ENCODE measurements around the gene FHL2.

FHL2 gene

DNA sequence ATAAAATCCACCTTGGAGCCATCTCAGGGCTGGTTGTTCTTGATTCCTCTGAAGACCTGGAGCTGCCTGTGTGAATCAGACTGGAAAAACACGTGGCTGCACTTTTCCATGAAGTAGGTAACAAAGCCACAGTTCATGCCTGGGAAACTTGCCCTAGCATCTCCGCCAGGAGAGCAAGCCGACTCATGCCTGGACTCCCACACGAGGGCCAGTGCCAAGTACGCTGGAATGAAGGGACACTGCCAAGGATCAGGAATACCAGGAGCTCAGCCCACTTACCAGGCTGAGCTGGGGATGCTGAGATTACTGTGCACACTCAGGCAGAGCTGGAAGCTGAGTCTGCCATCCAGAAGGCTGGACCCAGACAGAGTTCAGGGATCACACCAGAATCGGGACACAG lies 10.9 kb upstream of the FHL2 start:
- no peaks in the 10 kb centered on the region for H4K20me1 ChIP-seq (ENCODE audit: insufficient read depth)
- no peak overlapping the region for H3K4me2 ChIP-seq
- H3K79me2 ChIP-seq (ENCODE audit: insufficient read depth, low read depth), result no peaks in the 10 kb centered on the region
- TF ChIP-seq, protein P1, sequence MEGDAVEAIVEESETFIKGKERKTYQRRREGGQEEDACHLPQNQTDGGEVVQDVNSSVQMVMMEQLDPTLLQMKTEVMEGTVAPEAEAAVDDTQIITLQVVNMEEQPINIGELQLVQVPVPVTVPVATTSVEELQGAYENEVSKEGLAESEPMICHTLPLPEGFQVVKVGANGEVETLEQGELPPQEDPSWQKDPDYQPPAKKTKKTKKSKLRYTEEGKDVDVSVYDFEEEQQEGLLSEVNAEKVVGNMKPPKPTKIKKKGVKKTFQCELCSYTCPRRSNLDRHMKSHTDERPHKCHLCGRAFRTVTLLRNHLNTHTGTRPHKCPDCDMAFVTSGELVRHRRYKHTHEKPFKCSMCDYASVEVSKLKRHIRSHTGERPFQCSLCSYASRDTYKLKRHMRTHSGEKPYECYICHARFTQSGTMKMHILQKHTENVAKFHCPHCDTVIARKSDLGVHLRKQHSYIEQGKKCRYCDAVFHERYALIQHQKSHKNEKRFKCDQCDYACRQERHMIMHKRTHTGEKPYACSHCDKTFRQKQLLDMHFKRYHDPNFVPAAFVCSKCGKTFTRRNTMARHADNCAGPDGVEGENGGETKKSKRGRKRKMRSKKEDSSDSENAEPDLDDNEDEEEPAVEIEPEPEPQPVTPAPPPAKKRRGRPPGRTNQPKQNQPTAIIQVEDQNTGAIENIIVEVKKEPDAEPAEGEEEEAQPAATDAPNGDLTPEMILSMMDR (conservative IDR thresholded peaks at IDR 0.05; ENCODE audit: low read depth, low read length), result no peak
- no peak overlapping the region for H3K27ac ChIP-seq
- no peaks in the 10 kb centered on the region for H3K27me3 ChIP-seq (ENCODE audit: insufficient read depth, low read depth)
- H3K4me1 ChIP-seq (ENCODE audit: low read depth, poor library complexity, severe bottlenecking), result no peaks in the 10 kb centered on the region
- no peak overlapping the region for H2AFZ ChIP-seq (ENCODE audit: low read depth)
- H3K9ac ChIP-seq, result no peak overlapping the region
- H3K4me3 ChIP-seq (IDR thresholded peaks at IDR 0.05; ENCODE audit: insufficient read depth, low read depth, low read length), result no peak overlapping the region
- no peaks in the 10 kb centered on the region for H3K36me3 ChIP-seq (ENCODE audit: insufficient read depth)

DNA sequence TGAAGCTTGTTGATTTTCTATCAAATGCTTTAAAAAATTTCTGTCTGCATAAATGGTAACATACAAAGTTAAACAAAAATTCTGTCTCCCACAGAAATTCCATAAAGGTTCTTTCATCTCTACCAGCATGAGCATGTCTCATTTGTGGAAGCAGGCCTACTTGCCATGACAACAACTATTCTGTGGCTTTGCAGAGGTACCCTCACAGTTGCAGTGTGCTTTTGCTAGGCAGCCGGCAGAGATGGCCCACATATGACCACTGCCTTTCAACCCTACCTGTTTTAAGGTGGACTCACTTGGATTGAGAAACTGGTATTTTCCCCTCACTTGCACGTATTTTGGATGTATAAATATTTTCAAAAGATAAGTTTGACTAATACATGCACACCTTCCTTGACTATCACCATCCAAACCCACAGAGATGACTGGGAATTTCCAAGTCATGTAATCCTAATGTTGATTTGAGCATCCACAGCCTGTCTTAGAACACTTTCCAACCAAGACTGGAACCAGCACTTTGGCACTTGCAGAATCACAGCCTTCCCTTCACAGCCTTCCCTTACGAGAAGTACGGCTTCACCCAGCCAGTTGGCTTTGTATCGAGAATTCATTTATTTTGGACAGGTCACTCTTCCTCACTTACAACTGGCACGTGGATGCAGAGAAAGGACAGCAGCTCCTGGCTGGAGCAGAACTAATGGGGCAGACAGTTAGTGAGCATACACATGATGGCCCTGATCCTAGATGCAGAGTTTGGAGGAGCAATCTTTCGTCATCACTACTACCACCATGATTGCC lies 9.3 kb upstream of the FHL2 start:
- no peaks in the 10 kb centered on the region for H3K27me3 ChIP-seq (ENCODE audit: insufficient read depth, low read depth)
- no peak overlapping the region for H3K9ac ChIP-seq
- no peaks in the 10 kb centered on the region for H3K36me3 ChIP-seq (ENCODE audit: insufficient read depth)
- H3K27ac ChIP-seq, result no peak overlapping the region
- no peak overlapping the region for H2AFZ ChIP-seq (ENCODE audit: low read depth)
- no peaks in the 10 kb centered on the region for H4K20me1 ChIP-seq (ENCODE audit: insufficient read depth)
- no peaks in the 10 kb centered on the region for H3K4me1 ChIP-seq (ENCODE audit: low read depth, poor library complexity, severe bottlenecking)
- H3K79me2 ChIP-seq (ENCODE audit: insufficient read depth, low read depth), result no peaks in the 10 kb centered on the region
- no peak overlapping the region for H3K4me3 ChIP-seq (IDR thresholded peaks at IDR 0.05; ENCODE audit: insufficient read depth, low read depth, low read length)
- TF ChIP-seq, protein P1 (conservative IDR thresholded peaks at IDR 0.05; ENCODE audit: low read depth, low read length), result no peak
- H3K4me2 ChIP-seq, result no peak overlapping the region

DNA sequence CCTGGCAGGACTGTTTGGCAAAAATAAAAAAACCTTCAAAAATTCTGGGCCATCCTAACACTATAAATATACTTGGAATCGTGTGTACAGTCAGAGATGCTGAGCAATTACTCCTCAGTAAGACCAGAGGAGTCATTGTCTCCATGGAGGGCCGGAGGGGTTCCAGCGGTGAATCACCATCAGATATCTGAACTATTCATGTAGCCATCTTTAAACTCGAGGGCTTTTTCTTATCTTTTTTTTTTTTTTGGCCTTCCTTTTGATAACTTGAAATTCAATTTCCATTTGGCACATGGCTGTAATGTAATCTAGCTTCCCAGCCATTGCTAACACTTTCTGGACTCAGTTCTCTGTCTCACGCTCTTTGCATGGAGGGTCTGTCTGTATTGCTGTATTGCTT lies 7.4 kb upstream of the FHL2 start:
- no peak overlapping the region for H2AFZ ChIP-seq (ENCODE audit: low read depth)
- H3K4me1 ChIP-seq (ENCODE audit: low read depth, poor library complexity, severe bottlenecking), result no peaks in the 10 kb centered on the region
- H3K4me3 ChIP-seq (IDR thresholded peaks at IDR 0.05; ENCODE audit: insufficient read depth, low read depth, low read length), result no peak overlapping the region
- TF ChIP-seq, protein P1 (conservative IDR thresholded peaks at IDR 0.05; ENCODE audit: low read depth, low read length), result no peak
- no peak overlapping the region for H3K9ac ChIP-seq
- H3K36me3 ChIP-seq (ENCODE audit: insufficient read depth), result no peaks in the 10 kb centered on the region
- H3K27ac ChIP-seq, result no peak overlapping the region
- H3K27me3 ChIP-seq (ENCODE audit: insufficient read depth, low read depth), result no peaks in the 10 kb centered on the region
- H3K4me2 ChIP-seq, result no peak overlapping the region
- no peaks in the 10 kb centered on the region for H4K20me1 ChIP-seq (ENCODE audit: insufficient read depth)
- H3K79me2 ChIP-seq (ENCODE audit: insufficient read depth, low read depth), result no peaks in the 10 kb centered on the region

DNA sequence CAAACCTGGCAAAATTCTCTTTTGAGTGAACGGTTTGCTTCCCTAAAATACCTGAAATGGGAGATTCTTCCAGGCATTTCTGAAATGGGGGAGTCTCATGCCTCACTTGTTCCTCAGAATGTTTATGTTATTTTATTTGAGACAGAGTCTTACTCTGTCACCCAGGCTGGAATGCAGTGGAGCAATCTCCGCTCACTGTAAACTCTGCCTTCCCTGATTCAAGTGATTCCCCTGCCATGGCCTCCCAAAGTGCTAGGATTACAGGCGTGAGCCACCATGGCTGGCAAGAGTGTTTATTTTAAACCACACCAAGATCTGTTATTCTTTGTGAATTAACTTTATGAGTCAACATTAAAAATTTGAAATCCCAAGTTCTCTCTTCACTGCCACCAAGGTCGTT lies 6.4 kb upstream of the FHL2 start:
- Histone ChIP-seq H3K4me1 (ENCODE audit: low read depth, poor library complexity, severe bottlenecking) (no peaks in the 10 kb centered on the region), H3K79me2 (ENCODE audit: insufficient read depth, low read depth) (no peaks in the 10 kb centered on the region), H3K36me3 (ENCODE audit: insufficient read depth) (no peaks in the 10 kb centered on the region), H2AFZ (ENCODE audit: low read depth) (no peak overlapping the region), H4K20me1 (ENCODE audit: insufficient read depth) (no peaks in the 10 kb centered on the region), H3K9ac (no peak overlapping the region), H3K4me2 (no peak overlapping the region), H3K27me3 (ENCODE audit: insufficient read depth, low read depth) (no peaks in the 10 kb centered on the region), H3K4me3 (IDR thresholded peaks at IDR 0.05; ENCODE audit: insufficient read depth, low read depth, low read length) (no peak overlapping the region), H3K27ac (no peak overlapping the region)
- TF ChIP-seq, protein P1 (conservative IDR thresholded peaks at IDR 0.05; ENCODE audit: low read depth, low read length), result no peak
